GM12878 (cell line): ENCODE data around the gene ZMIZ1. TPM values are rescaled to one million over a fixed set of nuclear protein-coding genes. Genes with fewer than 3 reads are reported as not detected.
A peak's percentile ranks its signal among the peaks of the same experiment; 100 is the strongest.

ENCODE experiments used
- BHLHE40 ChIP-seq, 2 experiments: fragments of 450-650 bp in 1 of 2; IDR thresholded peaks; 2 replicates each; pipeline ENCODE4 v1.6.1; 2011 to 2017; ENCODE audit warnings: low read depth in 2 of 2, borderline replicate concordance in 1 of 2, improper control_type of control experiment in 1 of 2, low read length in 1 of 2, mild to moderate bottlenecking in 1 of 2
- DPF2 ChIP-seq: fragments of 450-650 bp; IDR thresholded peaks from 2 replicates; pipeline ENCODE4 v1.6.1; 2017; ENCODE audit warnings: mild to moderate bottlenecking
- E2F8 ChIP-seq: fragments of 450-650 bp; IDR thresholded peaks from 2 replicates; pipeline ENCODE4 v1.6.1; 2018; ENCODE audit warnings: mild to moderate bottlenecking, low read depth, moderate library complexity; ENCODE audit not compliant: partially characterized antibody
- ESRRA ChIP-seq: IDR thresholded peaks from 2 replicates; pipeline ENCODE4 v1.6.1; 2012; ENCODE audit warnings: mild to moderate bottlenecking, low read length, improper control_type of control experiment
- GABPA ChIP-seq: IDR thresholded peaks from 2 replicates; pipeline ENCODE4 v1.6.1; 2014; ENCODE audit warnings: antibody characterized with exemption, low read depth, mild to moderate bottlenecking, inconsistent platforms
- GATAD2B ChIP-seq: fragments of 450-650 bp; conservative IDR thresholded peaks from 2 replicates; pipeline ENCODE4 v1.6.1; 2017; ENCODE audit warnings: low read depth, mild to moderate bottlenecking, moderate library complexity
- JUNB ChIP-seq: IDR thresholded peaks from 2 replicates; pipeline ENCODE4 v1.6.1; 2016; ENCODE audit warnings: antibody characterized with exemption, mild to moderate bottlenecking
- MEF2B ChIP-seq: fragments of 450-650 bp; IDR thresholded peaks from 2 replicates; pipeline ENCODE4 v1.6.1; 2018; ENCODE audit warnings: mild to moderate bottlenecking, moderate library complexity; ENCODE audit not compliant: partially characterized antibody, poor library complexity, severe bottlenecking
- MXI1 ChIP-seq: fragments of 150-350 bp; IDR thresholded peaks from 2 replicates; pipeline ENCODE4 v1.6.1; 2011; ENCODE audit warnings: low read depth, mild to moderate bottlenecking, inconsistent platforms, low read length, improper control_type of control experiment
- MYB ChIP-seq: fragments of 150-350 bp; IDR thresholded peaks from 2 replicates; pipeline ENCODE4 v1.6.1; 2014; ENCODE audit warnings: mild to moderate bottlenecking, low read depth, low read length, borderline replicate concordance
- MYC ChIP-seq: IDR thresholded peaks from 2 replicates; pipeline ENCODE4 v1.6.1; 2011; ENCODE audit warnings: mild to moderate bottlenecking, low read length, moderate library complexity, inconsistent platforms; ENCODE audit not compliant: insufficient read depth, insufficient replicate concordance, insufficient read length, severe bottlenecking
- NKRF ChIP-seq: fragments of 450-650 bp; conservative IDR thresholded peaks from 2 replicates; pipeline ENCODE4 v1.6.1; 2017; ENCODE audit warnings: mild to moderate bottlenecking, moderate library complexity
- POLR2A ChIP-seq: IDR thresholded peaks from 2 replicates; pipeline ENCODE4 v1.6.1; 2011; ENCODE audit warnings: low read depth, mild to moderate bottlenecking, low read length
- REST ChIP-seq: IDR thresholded peaks from 2 replicates; pipeline ENCODE4 v1.6.1; 2012; ENCODE audit warnings: mild to moderate bottlenecking, low read depth, low read length
- SUZ12 ChIP-seq: fragments of 200-600 bp; sonication (generic); IDR thresholded peaks from one replicate; pipeline ENCODE4 v1.6.1; 2018; ENCODE audit warnings: antibody characterized with exemption, mild to moderate bottlenecking; ENCODE audit not compliant: unreplicated experiment
- ZBTB4 ChIP-seq: fragments of 450-650 bp; formaldehyde crosslinking; IDR thresholded peaks from 2 replicates; pipeline ENCODE4 v1.4.0; 2022; ENCODE audit warnings: mild to moderate bottlenecking, moderate library complexity
- ZNF622 ChIP-seq: fragments of 450-650 bp; IDR thresholded peaks from 2 replicates; pipeline ENCODE4 v1.6.1; 2017; ENCODE audit warnings: mild to moderate bottlenecking, inconsistent platforms
- polyA plus RNA-seq, 11 experiments: library from polyadenylated mRNA; depleted of rRNA in 4 of 11; unstranded in 6 of 11; stranded (reverse) in 5 of 11; fragments of >200 nt; fragmentation: Nextera tagmentation in 4 of 11; fragmentation: Illumina TruSeq in 1 of 11; extraction: Ambion mirVana in 4 of 11; extraction: Trizol in 1 of 11; gene quantifications; 1 replicate in 1 of 11; 2 replicates in 10 of 11; pipeline versions ENCODE4 v1.2.1 to v1.2.3, GENCODE V29; 2011 to 2016; ENCODE audit warnings: inconsistent platforms in 2 of 11, missing spikeins in 2 of 11, low read depth in 1 of 11
- total RNA-seq, 4 experiments: library from RNA; depleted of rRNA in 3 of 4; stranded (reverse); fragments of >200 nt in 3 of 4; fragmentation: Illumina TruSeq in 1 of 4; extraction: Trizol in 1 of 4; gene quantifications; 2 replicates each; pipeline versions ENCODE4 v1.2.1 to v1.2.3, GENCODE V29; 2013 to 2021

ZMIZ1 gene
- total and polyA plus RNA-seq, 10 of the 15 experiments (the other 5 are each of a cell fraction or from before 2014, with no cell fraction given): 3.1 to 82.3 (median 14.9) TPM

GRCh38 chr10:79248341-79249185, 179.8 kb downstream of the ZMIZ1 start (continued):
- TF ChIP-seq NKRF: no peak
- TF ChIP-seq MXI1: 0 out of 2 replicates have a peak, but pooled peaks have one; percentile 36
- no peak for TF ChIP-seq MYC
- no peak for TF ChIP-seq ZNF622
- no peak for TF ChIP-seq ESRRA
- TF ChIP-seq POLR2A: peak; percentile 52
- TF ChIP-seq GABPA: no peak
- no peak for TF ChIP-seq E2F8
- TF ChIP-seq BHLHE40 (IDR thresholded peaks at IDR 0.05; ENCODE audit: borderline replicate concordance in 1 of 2, low read depth in 2 of 2, low read length in 1 of 2): peak; percentile 25 to 69; a peak in 1 of 4 replicates
- no peak for TF ChIP-seq SUZ12
- TF ChIP-seq DPF2: peak; percentile 88
- TF ChIP-seq ZBTB4: no peak
- TF ChIP-seq JUNB: peak; percentile 23; the same call in 1 of the 2 replicates
- no peak for TF ChIP-seq MEF2B
- no peak for TF ChIP-seq MYB
- TF ChIP-seq REST: no peak
- TF ChIP-seq GATAD2B: peak; percentile 78
